ENCODE data around the gene ABHD8.

DNA sequence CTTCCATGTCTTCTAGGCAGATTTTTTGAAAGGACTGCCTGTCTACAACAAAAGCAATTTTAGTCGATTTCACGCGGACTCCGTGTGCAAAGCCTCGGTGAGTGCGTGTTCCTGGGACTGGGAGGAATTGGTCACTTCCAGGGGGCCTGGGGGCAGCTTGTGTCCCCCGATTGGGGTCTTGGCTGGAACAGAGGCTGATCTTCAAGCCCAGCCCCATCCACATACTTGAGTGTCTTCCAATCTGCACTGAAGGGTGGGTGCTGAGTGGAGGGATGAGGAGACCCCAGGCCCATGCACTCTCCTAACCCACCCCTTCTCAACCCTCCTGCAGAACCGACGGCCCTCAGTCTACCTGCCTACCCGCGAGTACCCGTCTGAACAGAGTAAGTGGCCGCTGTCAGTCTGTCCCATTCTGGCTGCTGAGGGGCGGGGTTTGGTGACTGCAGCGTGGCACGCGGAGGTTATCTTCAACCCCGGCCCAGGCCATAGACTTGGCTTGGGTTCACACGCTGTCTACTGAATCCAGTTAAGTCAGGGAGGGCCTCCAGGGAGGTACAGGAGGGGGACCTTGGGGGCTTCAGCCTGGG, 10.9 kb upstream of the ABHD8 start:
- TF ChIP-seq, protein P1, sequence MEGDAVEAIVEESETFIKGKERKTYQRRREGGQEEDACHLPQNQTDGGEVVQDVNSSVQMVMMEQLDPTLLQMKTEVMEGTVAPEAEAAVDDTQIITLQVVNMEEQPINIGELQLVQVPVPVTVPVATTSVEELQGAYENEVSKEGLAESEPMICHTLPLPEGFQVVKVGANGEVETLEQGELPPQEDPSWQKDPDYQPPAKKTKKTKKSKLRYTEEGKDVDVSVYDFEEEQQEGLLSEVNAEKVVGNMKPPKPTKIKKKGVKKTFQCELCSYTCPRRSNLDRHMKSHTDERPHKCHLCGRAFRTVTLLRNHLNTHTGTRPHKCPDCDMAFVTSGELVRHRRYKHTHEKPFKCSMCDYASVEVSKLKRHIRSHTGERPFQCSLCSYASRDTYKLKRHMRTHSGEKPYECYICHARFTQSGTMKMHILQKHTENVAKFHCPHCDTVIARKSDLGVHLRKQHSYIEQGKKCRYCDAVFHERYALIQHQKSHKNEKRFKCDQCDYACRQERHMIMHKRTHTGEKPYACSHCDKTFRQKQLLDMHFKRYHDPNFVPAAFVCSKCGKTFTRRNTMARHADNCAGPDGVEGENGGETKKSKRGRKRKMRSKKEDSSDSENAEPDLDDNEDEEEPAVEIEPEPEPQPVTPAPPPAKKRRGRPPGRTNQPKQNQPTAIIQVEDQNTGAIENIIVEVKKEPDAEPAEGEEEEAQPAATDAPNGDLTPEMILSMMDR (IDR thresholded peaks at IDR 0.05) = no peak
- TF ChIP-seq EZH2phosphoT487 (IDR thresholded peaks at IDR 0.05) (no peak), EZH2 (IDR thresholded peaks at IDR 0.05) (no peak)
